HG03066 (cell line): Measurements from ENCODE around the gene MSL1.
"Not testable (repeated sequence)": the region's sequence is repeated elsewhere in the genome, so short reads cannot be mapped to it uniquely, and the experiment has no call there.

Experiments
- ATAC-seq: cut with Tn5 transposase; IDR thresholded peaks from one replicate; pipeline ENCODE4 v1.9.1; 2021; ENCODE audit warnings: low read depth; ENCODE audit not compliant: unreplicated experiment

The MSL1 gene

GRCh38 chr17:40123811-40124114, 2.0 kb downstream of the MSL1 start:
- ATAC-seq: no peak

- no peak for ATAC-seq
Observed at GRCh38 chr17:40124279-40125141, 2.7 kb downstream of the MSL1 start.

GRCh38 chr17:40129498-40129897, 7.7 kb downstream of the MSL1 start:
- no peak for ATAC-seq

- no peak for ATAC-seq
Observed at GRCh38 chr17:40130352-40131042, 8.7 kb downstream of the MSL1 start.

GRCh38 chr17:40134184-40134583, 12.4 kb downstream of the MSL1 start:
- no peak for ATAC-seq

- no peak for ATAC-seq
Observed at GRCh38 chr17:40135817-40136216, 14.0 kb downstream of the MSL1 start.

GRCh38 chr17:40139566-40140058, 17.8 kb downstream of the MSL1 start:
- ATAC-seq: peak; percentile 13

- ATAC-seq: not testable (repeated sequence)
Observed at GRCh38 chr17:40143166-40143565, 21.4 kb downstream of the MSL1 start.

GRCh38 chr17:40145476-40145875, 23.7 kb downstream of the MSL1 start:
- no peak for ATAC-seq

GRCh38 chr17:40148527-40148926, 26.8 kb downstream of the MSL1 start:
- no peak for ATAC-seq

- ATAC-seq: no peak
Observed at GRCh38 chr17:40150276-40150675, 28.5 kb downstream of the MSL1 start.

- no peak for ATAC-seq
Observed at GRCh38 chr17:40151414-40151963, 29.7 kb downstream of the MSL1 start.

- ATAC-seq: no peak
Observed at GRCh38 chr17:40153603-40154236, 31.9 kb downstream of the MSL1 start.

GRCh38 chr17:40157973-40158372, 36.2 kb downstream of the MSL1 start:
- ATAC-seq: no peak

- ATAC-seq: no peak
Observed at GRCh38 chr17:40158438-40159013, 36.8 kb downstream of the MSL1 start.

- no peak for ATAC-seq
Observed at GRCh38 chr17:40159456-40159855, 37.7 kb downstream of the MSL1 start.

- ATAC-seq: no peak
Observed at GRCh38 chr17:40167685-40168261, 46.0 kb downstream of the MSL1 start.

- no peak for ATAC-seq
Observed at GRCh38 chr17:40168262-40168832, 46.6 kb downstream of the MSL1 start.

GRCh38 chr17:40170325-40170724, 48.6 kb downstream of the MSL1 start:
- ATAC-seq: no peak

- no peak for ATAC-seq
Observed at GRCh38 chr17:40171750-40172149, 50.0 kb downstream of the MSL1 start.
